ENCODE results near the gene PKN2. TPM values are rescaled to one million over a fixed set of nuclear protein-coding genes. Genes with fewer than 3 reads are reported as not detected.

Gene PKN2
- total RNA-seq, 1 donor from 2014 or later = 25.1 TPM

DNA sequence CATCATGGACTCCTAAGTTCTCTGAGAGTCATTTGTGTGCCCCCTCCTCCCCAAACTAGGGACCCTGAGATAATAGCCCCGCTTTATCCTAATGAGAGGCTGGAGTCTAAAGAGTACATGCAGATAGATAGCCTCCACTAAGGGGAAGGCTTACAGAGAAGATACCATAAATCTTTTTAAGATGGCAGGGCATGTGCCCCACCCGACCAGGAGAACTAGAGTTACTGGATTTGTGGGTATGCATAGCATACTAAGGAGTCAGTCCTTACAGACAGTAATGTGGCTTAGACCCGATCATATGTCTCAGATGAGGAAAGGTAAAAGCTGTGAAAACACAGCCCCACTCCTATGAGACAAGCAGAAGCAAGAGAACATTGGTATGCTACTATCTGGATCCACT, 25.7 kb upstream of the PKN2 start:
- Mint-ChIP-seq H3K27me3 (no peaks in the 10 kb centered on the region), H3K4me3 (no peak overlapping the region), H3K36me3 (ENCODE audit: low read depth) (no peaks in the 10 kb centered on the region), H3K4me1 (peaks cover 22% of the 10 kb centered on the region), H3K27ac (no peak overlapping the region), H3K9me3 (no peaks in the 10 kb centered on the region)
- intact Hi-C loops (cut with micrococcal nuclease) = loop anchor here (10.0 kb wide), 1 partner anchor 116 kb away; no protein-coding TSS in a partner anchor
- no peak for DNase-seq

DNA sequence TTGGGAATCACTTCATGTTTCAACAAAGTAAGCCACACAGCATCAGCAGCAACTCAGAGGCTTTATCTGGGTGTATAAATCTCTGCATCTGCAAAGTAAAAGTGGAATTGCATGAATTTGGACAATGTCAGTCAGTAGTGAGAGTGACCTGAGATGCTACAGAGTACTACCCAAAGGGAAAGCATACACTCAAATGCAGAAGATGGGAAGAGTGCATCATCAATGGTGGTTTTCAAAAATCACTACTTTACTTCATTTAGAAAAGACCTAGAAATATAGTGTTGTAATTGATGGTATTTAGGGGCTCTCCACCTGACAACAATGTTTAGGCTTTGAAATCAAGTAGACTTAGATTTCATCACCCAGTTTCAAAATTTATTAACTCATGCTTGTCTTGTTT, 24.5 kb upstream of the PKN2 start:
- no peaks in the 10 kb centered on the region for H3K36me3 Mint-ChIP-seq (ENCODE audit: low read depth)
- no peak for DNase-seq
- no peaks in the 10 kb centered on the region for H3K27me3 Mint-ChIP-seq
- no peak overlapping the region for H3K27ac Mint-ChIP-seq
- no peaks in the 10 kb centered on the region for H3K9me3 Mint-ChIP-seq
- H3K4me1 Mint-ChIP-seq = peaks cover 22% of the 10 kb centered on the region
- intact Hi-C loops (cut with micrococcal nuclease) = loop anchor here (10.0 kb wide), 1 partner anchor 115 kb away; no protein-coding TSS in a partner anchor
- H3K4me3 Mint-ChIP-seq = no peak overlapping the region

- intact Hi-C loops (cut with micrococcal nuclease) = loop anchor here (1.0 to 5.0 kb wide), 2 partner anchors 22 to 206 kb away; no protein-coding TSS in a partner anchor
- peak overlapping the region; percentile 63 for H3K4me3 Mint-ChIP-seq
- no peaks in the 10 kb centered on the region for H3K9me3 Mint-ChIP-seq
- H3K4me1 Mint-ChIP-seq = peaks cover 22% of the 10 kb centered on the region
- H3K36me3 Mint-ChIP-seq (ENCODE audit: low read depth) = no peaks in the 10 kb centered on the region
- peak overlapping the region; percentile 72 for H3K27ac Mint-ChIP-seq
- peak; percentile 63 for DNase-seq
- H3K27me3 Mint-ChIP-seq = peaks cover 4% of the 10 kb centered on the region
These were observed 22.9 kb upstream of the PKN2 start for GRCh38 chr1:88661188-88661587.

DNA sequence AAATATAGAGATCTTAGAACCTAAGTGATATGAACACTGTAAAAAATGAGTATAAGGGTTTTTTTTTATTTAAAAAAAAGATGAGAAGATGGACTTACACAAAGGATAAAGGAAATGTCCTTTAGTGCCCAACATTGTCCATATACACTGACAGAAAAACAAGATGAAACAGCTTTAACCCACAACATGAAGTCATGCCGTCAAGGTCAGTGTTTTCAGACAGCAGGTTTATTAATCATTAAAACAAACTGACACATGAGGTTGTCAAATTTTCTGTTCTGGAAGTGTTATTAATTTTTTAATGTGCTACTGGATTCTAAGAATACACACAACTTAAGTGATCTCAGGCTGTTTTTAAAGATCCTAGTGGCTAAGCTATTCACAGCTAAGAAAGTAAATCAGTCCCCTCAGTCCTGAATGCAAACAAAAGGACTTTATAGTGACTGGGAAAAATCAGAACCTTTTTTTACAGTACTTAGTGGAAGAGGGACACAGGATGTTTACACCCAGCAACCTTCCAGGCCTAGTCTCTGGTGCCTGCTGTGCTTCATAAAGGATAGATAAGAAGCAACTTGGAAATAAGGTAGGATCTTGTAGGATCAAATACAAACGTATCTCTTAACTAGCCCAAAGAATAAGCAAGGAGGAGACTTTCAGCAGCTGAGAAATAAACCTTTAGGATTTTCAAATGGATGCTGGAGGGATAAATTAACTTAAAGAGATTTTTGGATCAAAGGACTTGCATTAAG, 21.9 kb upstream of the PKN2 start:
- peaks cover 22% of the 10 kb centered on the region for H3K4me1 Mint-ChIP-seq
- no peaks in the 10 kb centered on the region for H3K36me3 Mint-ChIP-seq (ENCODE audit: low read depth)
- intact Hi-C loops (cut with micrococcal nuclease) = loop anchor here (1.0 to 5.0 kb wide), 2 partner anchors 21 to 205 kb away; no protein-coding TSS in a partner anchor
- no peaks in the 10 kb centered on the region for H3K9me3 Mint-ChIP-seq
- no peak overlapping the region for H3K4me3 Mint-ChIP-seq
- H3K27ac Mint-ChIP-seq = no peak overlapping the region
- peaks cover 8% of the 10 kb centered on the region for H3K27me3 Mint-ChIP-seq
- DNase-seq = no peak

GRCh38 chr1:88662723-88663122, 21.4 kb upstream of the PKN2 start:
- Mint-ChIP-seq H3K9me3 (no peaks in the 10 kb centered on the region), H3K4me3 (no peak overlapping the region), H3K27me3 (peaks cover 10% of the 10 kb centered on the region), H3K4me1 (peaks cover 22% of the 10 kb centered on the region), H3K36me3 (ENCODE audit: low read depth) (no peaks in the 10 kb centered on the region), H3K27ac (no peak overlapping the region)
- intact Hi-C loops (cut with micrococcal nuclease) = loop anchor here (5.0 kb wide), 1 partner anchor 205 kb away; no protein-coding TSS in a partner anchor
- DNase-seq = no peak

DNA sequence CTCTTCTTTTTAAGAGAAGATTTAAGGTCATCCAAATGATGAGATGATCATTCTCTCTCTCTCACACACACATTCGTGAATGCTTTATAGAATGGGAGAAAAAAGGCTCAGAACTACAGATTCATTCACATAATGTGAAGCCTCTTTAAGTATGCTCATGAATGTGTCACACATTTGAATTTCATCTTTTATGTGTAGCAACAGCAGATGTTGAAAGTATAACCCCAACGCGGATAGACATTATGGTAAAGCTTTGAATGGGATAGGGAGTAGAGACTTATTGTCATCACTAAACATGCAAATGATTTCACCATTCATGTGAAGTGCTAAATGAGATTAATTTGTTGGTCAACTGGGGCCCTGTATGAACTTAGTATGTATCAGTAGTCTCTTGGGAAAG, 15.7 kb upstream of the PKN2 start:
- H3K27ac Mint-ChIP-seq = no peak overlapping the region
- no peaks in the 10 kb centered on the region for H3K4me1 Mint-ChIP-seq
- intact Hi-C loops (cut with micrococcal nuclease) = no loop called here
- H3K36me3 Mint-ChIP-seq (ENCODE audit: low read depth) = no peaks in the 10 kb centered on the region
- peaks cover 41% of the 10 kb centered on the region for H3K27me3 Mint-ChIP-seq
- DNase-seq = no peak
- H3K4me3 Mint-ChIP-seq = no peak overlapping the region
- no peaks in the 10 kb centered on the region for H3K9me3 Mint-ChIP-seq

DNA sequence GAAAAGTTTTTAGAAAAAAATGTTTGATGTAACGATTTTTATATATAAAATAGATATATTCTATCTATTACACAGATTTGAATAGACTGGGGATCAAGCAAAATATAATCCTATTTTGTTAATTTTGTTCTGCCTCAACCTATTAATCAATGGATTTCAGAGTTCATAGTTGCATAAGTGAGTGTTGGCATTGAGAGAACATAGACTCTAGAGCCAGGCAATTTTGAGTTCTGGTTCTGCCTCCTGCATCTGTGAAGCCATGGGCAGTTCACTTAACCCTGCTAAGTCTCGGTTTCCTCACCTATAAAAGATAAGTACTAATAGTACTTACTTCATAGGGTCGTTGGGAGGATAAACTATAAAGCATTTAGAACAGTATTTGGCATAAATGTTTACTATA, 13.6 kb upstream of the PKN2 start:
- Mint-ChIP-seq H3K9me3 (no peaks in the 10 kb centered on the region), H3K36me3 (ENCODE audit: low read depth) (no peaks in the 10 kb centered on the region), H3K4me3 (no peak overlapping the region), H3K4me1 (no peaks in the 10 kb centered on the region), H3K27ac (no peak overlapping the region), H3K27me3 (peaks cover 46% of the 10 kb centered on the region)
- intact Hi-C loops (cut with micrococcal nuclease) = loop anchor here (1.0 kb wide), 1 partner anchor 14 kb away; the partner anchor contains the start of gene PKN2
- DNase-seq = no peak

DNA sequence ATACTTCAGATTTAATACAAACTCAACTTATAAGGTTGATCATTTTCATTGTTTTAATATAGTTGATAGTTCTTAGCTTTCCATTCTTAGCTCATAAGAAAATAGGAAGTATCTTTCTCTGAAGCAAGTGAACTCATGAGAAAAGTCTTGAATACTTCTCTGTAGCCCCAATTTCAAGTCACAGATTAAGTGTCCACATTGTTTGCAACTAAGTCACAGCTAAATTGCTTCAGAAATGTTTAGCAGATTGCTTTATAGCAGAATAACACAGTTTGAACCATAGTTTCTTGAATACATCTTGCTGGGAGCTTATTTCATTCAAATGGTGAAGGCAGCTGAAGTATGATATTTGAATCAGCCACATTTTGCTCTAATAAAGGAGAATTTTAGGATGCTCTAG, 10.6 kb upstream of the PKN2 start:
- no peaks in the 10 kb centered on the region for H3K9me3 Mint-ChIP-seq
- H3K36me3 Mint-ChIP-seq (ENCODE audit: low read depth) = no peaks in the 10 kb centered on the region
- no peak overlapping the region for H3K4me3 Mint-ChIP-seq
- DNase-seq = no peak
- intact Hi-C loops (cut with micrococcal nuclease) = no loop called here
- peaks cover 34% of the 10 kb centered on the region for H3K27me3 Mint-ChIP-seq
- H3K27ac Mint-ChIP-seq = no peak overlapping the region
- H3K4me1 Mint-ChIP-seq = peaks cover 1% of the 10 kb centered on the region

GRCh38 chr1:88678405-88678804, 5.7 kb upstream of the PKN2 start:
- intact Hi-C loops (cut with micrococcal nuclease) = no loop called here
- Mint-ChIP-seq H3K27ac (no peak overlapping the region), H3K4me3 (no peak overlapping the region), H3K36me3 (ENCODE audit: low read depth) (no peaks in the 10 kb centered on the region), H3K4me1 (peaks cover 11% of the 10 kb centered on the region), H3K9me3 (no peaks in the 10 kb centered on the region), H3K27me3 (peaks cover 11% of the 10 kb centered on the region)
- no peak for DNase-seq

- H3K9me3 Mint-ChIP-seq = no peaks in the 10 kb centered on the region
- no peaks in the 10 kb centered on the region for H3K36me3 Mint-ChIP-seq (ENCODE audit: low read depth)
- no peak for DNase-seq
- no peak overlapping the region for H3K27ac Mint-ChIP-seq
- peaks cover 5% of the 10 kb centered on the region for H3K27me3 Mint-ChIP-seq
- no peak overlapping the region for H3K4me3 Mint-ChIP-seq
- intact Hi-C loops (cut with micrococcal nuclease) = loop anchor here (5.0 to 10.0 kb wide), 3 partner anchors 92 to 1353 kb away; partner anchors contain the start of gene LMO4
- H3K4me1 Mint-ChIP-seq = peaks cover 17% of the 10 kb centered on the region
These were observed 3.6 kb upstream of the PKN2 start for GRCh38 chr1:88680471-88680870.

DNA sequence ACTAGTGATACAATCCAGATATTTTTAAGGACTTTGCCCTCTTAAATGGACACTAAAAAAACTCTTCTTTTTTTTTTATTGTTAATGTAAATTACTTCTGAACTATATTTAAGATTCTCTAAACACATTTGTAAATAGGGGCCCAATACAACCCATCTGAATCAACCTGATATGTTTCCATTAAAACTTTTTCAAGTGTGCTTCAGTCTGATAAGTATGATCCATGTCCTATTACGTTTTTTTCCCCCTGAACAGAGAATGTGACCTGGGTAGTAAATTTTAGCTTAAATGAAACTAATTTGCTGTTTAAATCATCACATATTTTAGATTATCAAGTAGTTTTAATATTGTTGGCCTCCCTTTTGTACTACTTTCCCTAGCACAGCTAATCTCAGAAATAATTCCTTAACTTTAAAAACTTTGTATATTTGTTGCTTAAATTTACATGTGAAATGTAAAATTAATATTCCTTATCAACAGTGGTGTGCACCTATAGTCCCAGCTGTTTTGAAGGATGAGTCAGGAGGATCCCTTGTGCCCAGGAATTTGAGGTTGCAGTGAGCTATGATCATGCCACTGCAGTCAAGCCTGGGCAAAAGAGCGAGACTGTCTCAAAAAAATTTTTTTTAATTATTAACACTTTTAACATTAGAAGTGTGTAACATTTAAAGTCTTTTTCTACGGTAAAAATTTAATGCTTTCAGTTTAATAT, 3.0 kb upstream of the PKN2 start:
- intact Hi-C loops (cut with micrococcal nuclease) = loop anchor here (5.0 to 10.0 kb wide), 3 partner anchors 91 to 1354 kb away; partner anchors contain the start of gene LMO4
- no peak overlapping the region for H3K4me3 Mint-ChIP-seq
- no peak for DNase-seq
- peaks cover 17% of the 10 kb centered on the region for H3K4me1 Mint-ChIP-seq
- no peak overlapping the region for H3K27ac Mint-ChIP-seq
- no peaks in the 10 kb centered on the region for H3K9me3 Mint-ChIP-seq
- no peaks in the 10 kb centered on the region for H3K36me3 Mint-ChIP-seq (ENCODE audit: low read depth)
- H3K27me3 Mint-ChIP-seq = peaks cover 2% of the 10 kb centered on the region

GRCh38 chr1:88684482-88685258, 597 bp downstream of the PKN2 start:
- no peaks in the 10 kb centered on the region for H3K9me3 Mint-ChIP-seq
- H3K27me3 Mint-ChIP-seq = peaks cover under 1% of the 10 kb centered on the region
- peaks cover 3% of the 10 kb centered on the region for H3K36me3 Mint-ChIP-seq (ENCODE audit: low read depth)
- peaks cover 24% of the 10 kb centered on the region for H3K4me1 Mint-ChIP-seq
- peak overlapping the region; percentile 86 for H3K4me3 Mint-ChIP-seq
- DNase-seq = peak; percentile 88
- intact Hi-C loops (cut with micrococcal nuclease) = loop anchor here (1.0 to 10.0 kb wide), 5 partner anchors 14 to 1357 kb away; partner anchors contain the start of genes GTF2B and LMO4
- peak overlapping the region; percentile 95 for H3K27ac Mint-ChIP-seq

DNA sequence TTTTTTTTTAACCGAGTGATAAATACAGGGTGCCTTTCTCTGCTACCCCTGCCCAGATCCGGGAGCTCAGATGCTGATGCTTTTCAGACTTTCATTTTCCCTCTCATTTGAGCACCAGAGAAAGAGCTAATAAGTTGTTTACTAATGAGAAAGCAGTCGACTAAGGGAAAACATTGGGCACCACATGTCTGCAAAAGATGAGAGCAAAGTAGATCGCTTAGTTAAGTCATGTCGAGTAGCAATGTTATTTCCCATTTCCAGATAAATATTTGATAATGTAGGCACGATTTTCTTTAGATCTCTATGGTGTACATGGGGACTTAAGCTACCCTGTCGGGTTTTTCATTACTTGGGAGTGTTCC, 1.2 kb downstream of the PKN2 start:
- Mint-ChIP-seq H3K9me3 (no peaks in the 10 kb centered on the region), H3K4me3 (peak overlapping the region; percentile 86), H3K36me3 (ENCODE audit: low read depth) (peaks cover 3% of the 10 kb centered on the region), H3K4me1 (peaks cover 26% of the 10 kb centered on the region), H3K27me3 (no peaks in the 10 kb centered on the region), H3K27ac (peak overlapping the region; percentile 95)
- peak; percentile 71 for DNase-seq
- intact Hi-C loops (cut with micrococcal nuclease) = loop anchor here (10.0 kb wide), 1 partner anchor 360 kb away; no protein-coding TSS in a partner anchor
